GM23338 (cell line): Measurements from ENCODE around the gene CDCA5. TPM values are rescaled to one million over a fixed set of nuclear protein-coding genes. Genes with fewer than 3 reads are reported as not detected.

Source experiments
- ATAC-seq: fragments of 200-7000 bp; cut with Tn5 transposase; 3 replicates; pipeline ENCODE4 v1.9.1; 2020
- DNase-seq: peaks from one replicate; pipeline ENCODE4 v3.0.0-alpha.2; 2015; ENCODE audit warnings: low spot score
- H2AFZ ChIP-seq: fragments of 200-600 bp; sonication (generic); 2 replicates; pipeline ENCODE4 v1.8.0; 2016; ENCODE audit warnings: antibody characterized with exemption, mild to moderate bottlenecking, moderate library complexity
- H3F3A ChIP-seq: fragments of 200-600 bp; sonication (generic); replicated peaks from 2 replicates; pipeline ENCODE4 v1.8.0; 2017; ENCODE audit warnings: antibody characterized with exemption, mixed run types, low read depth
- H3K27ac ChIP-seq: fragments of 200-600 bp; sonication (generic); 2 replicates; pipeline ENCODE4 v1.6.1; 2016; ENCODE audit warnings: low read depth
- H3K27me3 ChIP-seq: fragments of 200-600 bp; sonication (generic); 2 replicates; pipeline ENCODE4 v1.8.0; 2016; ENCODE audit warnings: mild to moderate bottlenecking, mixed run types, moderate library complexity; ENCODE audit not compliant: insufficient read depth
- H3K36me3 ChIP-seq: fragments of 200-600 bp; sonication (generic); 2 replicates; pipeline ENCODE4 v1.8.0; 2016; ENCODE audit warnings: mild to moderate bottlenecking; ENCODE audit not compliant: insufficient read depth
- H3K4me1 ChIP-seq: fragments of 200-600 bp; sonication (generic); 2 replicates; pipeline ENCODE4 v1.8.0; 2016; ENCODE audit warnings: mild to moderate bottlenecking, moderate library complexity; ENCODE audit not compliant: insufficient read depth
- H3K4me2 ChIP-seq: fragments of 200-600 bp; sonication (generic); 2 replicates; pipeline ENCODE4 v1.7.1; 2017; ENCODE audit warnings: mixed run types
- H3K4me3 ChIP-seq: fragments of 200-600 bp; sonication (generic); 2 replicates; pipeline ENCODE4 v1.6.1; 2016; ENCODE audit warnings: mixed run types
- H3K79me2 ChIP-seq: fragments of 200-600 bp; sonication (generic); replicated peaks from 2 replicates; pipeline ENCODE4 v1.8.0; 2017; ENCODE audit warnings: mild to moderate bottlenecking; ENCODE audit not compliant: insufficient read depth
- H3K9me2 ChIP-seq: fragments of 200-600 bp; sonication (generic); 2 replicates; pipeline ENCODE4 v1.8.0; 2017; ENCODE audit not compliant: insufficient read depth
- H4K20me1 ChIP-seq: fragments of 200-600 bp; sonication (generic); replicated peaks from 2 replicates; pipeline ENCODE4 v1.8.0; 2017; ENCODE audit warnings: mild to moderate bottlenecking; ENCODE audit not compliant: insufficient read depth
- H3K27ac Mint-ChIP-seq: 2 replicates; pipeline ENCODE4 v1.8.0; 2020; ENCODE audit warnings: inconsistent platforms, mild to moderate bottlenecking, moderate library complexity, mixed read lengths
- H3K27me3 Mint-ChIP-seq: 3 replicates; pipeline ENCODE4 v1.8.0; 2022; ENCODE audit warnings: low read depth, mild to moderate bottlenecking, moderate library complexity, mixed read lengths, inconsistent platforms; ENCODE audit not compliant: insufficient read depth, poor library complexity
- H3K36me3 Mint-ChIP-seq: 3 replicates; pipeline ENCODE4 v1.8.0; 2021; ENCODE audit warnings: low read depth, mild to moderate bottlenecking, inconsistent platforms, moderate library complexity, mixed read lengths
- H3K4me1 Mint-ChIP-seq: 3 replicates; pipeline ENCODE4 v1.8.0; 2020; ENCODE audit warnings: mild to moderate bottlenecking, inconsistent platforms, mixed read lengths
- H3K4me3 Mint-ChIP-seq: 3 replicates; pipeline ENCODE4 v1.8.0; 2021; ENCODE audit warnings: moderate library complexity, mild to moderate bottlenecking, inconsistent platforms, mixed read lengths
- H3K9me3 Mint-ChIP-seq: 3 replicates; pipeline ENCODE4 v1.8.0; 2020; ENCODE audit warnings: moderate library complexity, mild to moderate bottlenecking, inconsistent platforms, mixed read lengths
- CTCF ChIP-seq, 2 experiments: fragments of 200-600 bp in 1 of 2; sonication (generic) in 1 of 2; conservative IDR thresholded peaks; 2 replicates each; pipeline versions ENCODE4 v1.5.1 to v1.6.1; 2016 to 2017; ENCODE audit warnings: antibody characterized with exemption in 2 of 2, low read depth in 2 of 2, mild to moderate bottlenecking in 2 of 2, moderate library complexity in 1 of 2
- EZH2phosphoT487 ChIP-seq: fragments of 200-600 bp; sonication (generic); IDR thresholded peaks from one replicate; pipeline ENCODE4 v1.8.1; 2018; ENCODE audit warnings: antibody characterized with exemption; ENCODE audit not compliant: unreplicated experiment
- JUNB ChIP-seq: IDR thresholded peaks from one replicate; pipeline ENCODE4 v1.6.1; 2016; ENCODE audit warnings: antibody characterized with exemption; ENCODE audit not compliant: unreplicated experiment
- REST ChIP-seq: IDR thresholded peaks from one replicate; pipeline ENCODE4 v1.6.1; 2018; ENCODE audit warnings: antibody characterized with exemption; ENCODE audit not compliant: unreplicated experiment
- polyA plus RNA-seq: library from polyadenylated mRNA; unstranded; fragments of >200 nt; fragmentation: Nextera tagmentation; extraction: Ambion mirVana; gene quantifications from 2 replicates; pipeline ENCODE4 v1.2.1, GENCODE V29; 2016
- total RNA-seq: library from RNA; depleted of rRNA; stranded (reverse); fragments of >200 nt; shearing (Covaris generic); gene quantifications from 2 replicates; pipeline ENCODE4 v1.2.3, GENCODE V29; 2014

CDCA5 gene
- total and polyA plus RNA-seq, 2 experiments from 2014 or later: 53.3 to 70.9 TPM

GRCh38 chr11:65111159-65111743 lies 27.4 kb upstream of the CDCA5 start (continued):
- TF ChIP-seq REST: no peak
- no peak for TF ChIP-seq EZH2phosphoT487
- TF ChIP-seq JUNB: no peak

- Histone ChIP-seq H3K27ac (no peak overlapping the region), H3F3A (peaks cover 9% of the 10 kb centered on the region; the same call in 1 of the 2 replicates), H3K36me3 (no peaks in the 10 kb centered on the region), H4K20me1 (no peaks in the 10 kb centered on the region; the same call in 1 of the 2 replicates), H3K79me2 (0 out of 2 replicates have a peak, but pooled peaks cover 5% of the 10 kb centered on the region), H3K4me1 (peaks cover 13% of the 10 kb centered on the region), H3K4me2 (peak overlapping the region; percentile 66; the same call in 1 of the 2 replicates), H3K4me3 (no peak overlapping the region), H2AFZ (no peak overlapping the region), H3K9me2 (no peaks in the 10 kb centered on the region), H3K27me3 (no peaks in the 10 kb centered on the region)
- Mint-ChIP-seq H3K27ac (no peak overlapping the region), H3K4me3 (0 out of 3 replicates have a peak overlapping the region, but pooled peaks have one; percentile 12), H3K4me1 (peaks cover 25% of the 10 kb centered on the region), H3K9me3 (peaks cover 2% of the 10 kb centered on the region), H3K36me3 (peaks cover 18% of the 10 kb centered on the region; the same call in 2 of the 3 replicates), H3K27me3 (peaks cover 29% of the 10 kb centered on the region)
- DNase-seq (peak; percentile 93), ATAC-seq (peak; percentile 21)
- TF ChIP-seq REST: no peak
- TF ChIP-seq CTCF (conservative IDR thresholded peaks at IDR 0.05; ENCODE audit: low read depth in 2 of 2): peak; percentile 84 to 90
Measured at GRCh38 chr11:65110354-65110861, 26.6 kb upstream of the CDCA5 start.
